GM12872 (cell line): Measurements from ENCODE around the gene MAP10.

Experiments used
- TF ChIP-seq, protein P1 (sequence below): IDR thresholded peaks from 3 replicates; pipeline ENCODE4 v1.5.1; 2011; ENCODE audit warnings: low read depth, mild to moderate bottlenecking, low read length, moderate library complexity; ENCODE audit not compliant: insufficient read depth

Gene MAP10

DNA sequence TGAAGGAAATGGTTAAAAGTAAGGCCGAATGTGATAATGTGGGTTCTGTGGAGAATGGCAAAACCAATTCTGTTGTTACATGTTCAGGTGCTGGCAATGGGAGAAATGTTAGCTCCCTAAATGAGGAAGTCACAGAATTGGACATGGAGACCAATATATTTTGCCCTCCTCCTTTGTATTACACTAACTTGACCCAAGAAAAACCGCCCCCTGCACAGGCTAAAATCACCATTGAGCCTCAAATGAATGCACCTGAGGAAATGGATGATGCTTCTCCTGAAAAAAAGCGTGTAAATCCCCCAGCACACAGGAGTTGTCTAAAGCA is 932 bp downstream of the MAP10 start:
- TF ChIP-seq, protein P1, sequence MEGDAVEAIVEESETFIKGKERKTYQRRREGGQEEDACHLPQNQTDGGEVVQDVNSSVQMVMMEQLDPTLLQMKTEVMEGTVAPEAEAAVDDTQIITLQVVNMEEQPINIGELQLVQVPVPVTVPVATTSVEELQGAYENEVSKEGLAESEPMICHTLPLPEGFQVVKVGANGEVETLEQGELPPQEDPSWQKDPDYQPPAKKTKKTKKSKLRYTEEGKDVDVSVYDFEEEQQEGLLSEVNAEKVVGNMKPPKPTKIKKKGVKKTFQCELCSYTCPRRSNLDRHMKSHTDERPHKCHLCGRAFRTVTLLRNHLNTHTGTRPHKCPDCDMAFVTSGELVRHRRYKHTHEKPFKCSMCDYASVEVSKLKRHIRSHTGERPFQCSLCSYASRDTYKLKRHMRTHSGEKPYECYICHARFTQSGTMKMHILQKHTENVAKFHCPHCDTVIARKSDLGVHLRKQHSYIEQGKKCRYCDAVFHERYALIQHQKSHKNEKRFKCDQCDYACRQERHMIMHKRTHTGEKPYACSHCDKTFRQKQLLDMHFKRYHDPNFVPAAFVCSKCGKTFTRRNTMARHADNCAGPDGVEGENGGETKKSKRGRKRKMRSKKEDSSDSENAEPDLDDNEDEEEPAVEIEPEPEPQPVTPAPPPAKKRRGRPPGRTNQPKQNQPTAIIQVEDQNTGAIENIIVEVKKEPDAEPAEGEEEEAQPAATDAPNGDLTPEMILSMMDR = no peak

DNA sequence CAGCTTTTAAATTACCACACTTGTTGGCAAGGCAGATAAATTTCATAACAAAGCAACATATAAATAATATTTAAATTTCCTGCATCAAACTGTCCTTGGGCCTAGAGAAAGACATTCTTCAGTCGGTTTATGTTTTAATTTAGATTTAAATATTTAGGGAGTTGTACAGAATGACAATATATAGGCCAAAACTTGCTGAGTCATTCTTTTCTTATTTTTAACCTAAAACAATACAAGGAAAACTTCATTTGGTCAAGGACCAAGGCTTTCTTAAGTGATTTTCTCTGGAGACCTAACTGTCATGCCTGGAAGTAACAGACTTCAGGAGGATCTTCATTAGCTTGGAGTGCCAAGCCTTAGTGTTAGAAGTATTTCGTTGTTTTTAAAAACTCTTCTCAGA is 5.6 kb downstream of the MAP10 start:
- TF ChIP-seq, protein P1 = no peak

DNA sequence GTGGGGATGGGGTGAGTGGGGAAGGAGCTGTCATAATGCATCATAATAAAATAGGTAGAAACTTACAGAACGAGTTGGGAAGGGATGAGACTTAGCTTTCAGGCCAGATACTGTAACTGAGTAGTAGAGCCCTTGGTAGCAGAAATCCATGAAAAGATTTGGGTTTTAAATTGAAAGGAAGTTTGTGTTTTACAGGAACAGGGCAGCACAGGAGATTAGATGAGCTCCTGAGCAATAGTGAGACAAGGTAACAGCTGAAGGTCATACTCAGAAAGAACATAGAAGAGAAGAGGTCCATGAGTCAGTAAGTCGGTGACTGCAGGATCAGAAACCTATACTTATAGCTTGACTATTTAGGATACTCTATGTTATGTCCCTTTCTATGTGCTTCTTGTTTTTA is 7.3 kb downstream of the MAP10 start:
- TF ChIP-seq, protein P1 = no peak

DNA sequence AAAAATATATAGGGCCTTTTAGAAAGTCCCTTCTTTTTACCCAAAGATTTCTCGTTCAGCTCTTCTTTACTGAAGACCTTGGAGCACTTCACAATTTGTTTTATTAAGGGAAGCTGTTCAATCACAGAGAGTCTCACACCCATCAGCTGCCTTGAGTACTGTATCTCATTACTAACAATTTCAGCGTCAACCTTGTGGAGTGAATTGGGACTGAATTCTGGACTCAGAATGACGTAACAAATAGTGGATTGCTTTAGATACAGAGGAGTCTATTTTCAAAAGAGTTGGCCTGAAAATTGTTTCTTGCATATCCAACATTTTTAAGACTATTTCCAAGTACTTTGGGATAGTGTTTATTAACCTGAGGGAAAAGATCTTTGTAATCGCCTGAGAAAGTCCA is 7.9 kb downstream of the MAP10 start:
- TF ChIP-seq, protein P1 = no peak

DNA sequence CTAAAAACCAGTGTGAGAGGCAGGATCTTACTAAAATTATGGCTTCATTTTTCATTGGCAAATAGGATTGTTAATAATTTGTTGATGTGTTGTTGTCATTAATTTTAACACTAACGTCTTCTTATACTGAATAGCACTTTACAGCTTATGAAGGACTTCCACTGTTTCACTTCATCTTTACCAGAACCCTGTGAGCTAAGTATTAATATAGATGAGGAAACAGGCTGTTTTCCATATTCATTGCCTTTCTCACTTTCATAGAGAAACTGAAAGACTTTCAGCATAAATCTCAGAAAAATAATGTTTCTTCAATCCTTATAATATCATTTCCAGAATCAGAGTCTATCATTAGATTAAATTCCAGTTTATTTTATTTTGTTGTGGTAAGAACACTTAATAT is 8.5 kb downstream of the MAP10 start:
- TF ChIP-seq, protein P1 = no peak

DNA sequence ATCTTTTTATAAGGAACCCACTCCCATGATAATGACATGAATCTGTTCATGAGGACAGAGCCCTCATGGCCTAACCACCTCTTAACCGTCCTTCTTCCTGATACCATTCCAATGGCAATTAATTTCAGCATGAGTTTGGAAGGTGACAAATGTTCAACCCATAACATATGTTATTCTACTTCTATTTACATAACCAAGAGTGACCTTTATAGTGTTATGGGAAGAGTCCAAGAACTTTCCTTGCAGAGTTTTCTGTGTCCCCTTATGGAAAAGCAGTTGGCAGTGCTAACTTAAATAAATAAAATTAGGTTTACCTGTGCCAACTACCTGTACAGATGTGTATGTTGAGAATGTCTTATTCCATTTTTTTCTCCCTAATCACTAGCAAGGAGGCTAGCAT is 11.1 kb downstream of the MAP10 start:
- TF ChIP-seq, protein P1 = no peak

DNA sequence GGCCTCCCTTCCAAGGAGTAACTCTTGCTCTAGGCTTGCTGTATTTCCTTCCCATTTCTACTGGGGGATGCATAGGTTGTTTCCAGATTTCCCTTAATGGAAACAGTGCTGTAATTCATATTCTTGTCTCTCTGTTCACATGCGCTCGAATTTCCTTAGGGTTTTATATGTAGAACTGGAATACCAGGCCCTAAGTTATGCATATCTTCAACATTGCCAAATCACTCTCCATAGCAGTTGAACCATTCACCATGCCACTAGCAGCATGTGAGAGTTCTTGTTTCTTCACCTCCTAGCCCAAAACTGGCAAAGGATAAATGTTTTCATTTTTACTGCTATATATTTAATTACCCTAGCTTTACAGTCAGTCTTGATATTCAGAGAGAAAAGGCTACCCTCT is 12.8 kb downstream of the MAP10 start:
- TF ChIP-seq, protein P1 = no peak

DNA sequence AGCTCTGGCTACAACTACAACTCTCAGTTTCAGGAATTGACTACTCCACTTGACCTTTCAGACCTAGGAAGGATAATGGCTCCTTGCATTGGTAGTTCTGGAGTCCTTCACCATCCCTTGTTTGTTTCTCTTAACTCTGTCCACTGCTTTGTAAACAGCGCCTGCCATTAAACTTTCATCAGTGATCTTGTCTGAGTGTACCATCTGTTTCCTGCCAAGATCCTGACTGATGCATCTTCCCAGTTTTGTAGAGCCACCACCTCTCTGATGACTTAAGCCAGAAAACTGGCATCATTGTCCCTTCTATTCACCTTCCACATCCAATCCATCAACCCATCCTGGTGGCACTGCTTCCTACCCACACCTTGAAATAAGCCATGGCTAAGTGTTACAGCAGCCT is 15.2 kb downstream of the MAP10 start:
- TF ChIP-seq, protein P1 = no peak
